Hepatocyte (in vitro differentiated cells): Measurements from ENCODE around the gene SLC5A5. TPM values are rescaled to one million over a fixed set of nuclear protein-coding genes. Genes with fewer than 3 reads are reported as not detected.

ENCODE experiments used
- DNase-seq: peaks from one replicate; pipeline ENCODE4 v3.0.0-alpha.2; 2016; ENCODE audit warnings: low spot score
- H2AFZ ChIP-seq: fragments of 200-600 bp; sonication (generic); 2 replicates; pipeline ENCODE4 v1.6.0; 2016; ENCODE audit warnings: antibody characterized with exemption, mild to moderate bottlenecking
- H3K27ac ChIP-seq: fragments of 200-600 bp; sonication (generic); 2 replicates; pipeline ENCODE4 v1.5.1; 2016; ENCODE audit warnings: mild to moderate bottlenecking
- H3K27me3 ChIP-seq: fragments of 200-600 bp; sonication (generic); 2 replicates; pipeline ENCODE4 v1.6.1; 2016
- H3K36me3 ChIP-seq: fragments of 200-600 bp; sonication (generic); replicated peaks from 2 replicates; pipeline ENCODE4 v1.5.1; 2016; ENCODE audit warnings: low read depth; ENCODE audit not compliant: insufficient read depth
- H3K4me1 ChIP-seq: fragments of 200-600 bp; sonication (generic); 2 replicates; pipeline ENCODE4 v1.5.1; 2016; ENCODE audit warnings: mild to moderate bottlenecking, moderate library complexity; ENCODE audit not compliant: insufficient read depth
- H3K4me2 ChIP-seq: fragments of 200-600 bp; sonication (generic); 2 replicates; pipeline ENCODE4 v1.6.0; 2016
- H3K4me3 ChIP-seq: fragments of 200-600 bp; sonication (generic); 2 replicates; pipeline ENCODE4 v1.5.1; 2016; ENCODE audit warnings: mild to moderate bottlenecking
- H3K79me2 ChIP-seq: fragments of 200-600 bp; sonication (generic); 2 replicates; pipeline ENCODE4 v1.6.0; 2017; ENCODE audit warnings: mild to moderate bottlenecking
- H3K9me2 ChIP-seq: fragments of 200-600 bp; sonication (generic); replicated peaks from 2 replicates; pipeline ENCODE4 v1.6.0; 2017; ENCODE audit warnings: mild to moderate bottlenecking; ENCODE audit not compliant: insufficient read depth
- H3K9me3 ChIP-seq: fragments of 200-600 bp; sonication (generic); 2 replicates; pipeline ENCODE4 v1.5.1; 2016; ENCODE audit warnings: low read depth, mild to moderate bottlenecking
- H4K20me1 ChIP-seq: fragments of 200-600 bp; sonication (generic); 2 replicates; pipeline ENCODE4 v1.6.0; 2016; ENCODE audit warnings: mild to moderate bottlenecking; ENCODE audit not compliant: insufficient read depth, poor library complexity, severe bottlenecking
- CTCF ChIP-seq: fragments of 200-600 bp; sonication (generic); IDR thresholded peaks from 2 replicates; pipeline ENCODE4 v1.5.1; 2016; ENCODE audit warnings: antibody characterized with exemption, mild to moderate bottlenecking; ENCODE audit not compliant: poor library complexity
- EZH2 ChIP-seq: fragments of 200-600 bp; sonication (generic); IDR thresholded peaks from 2 replicates; pipeline ENCODE4 v1.6.1; 2016; ENCODE audit warnings: antibody characterized with exemption, mild to moderate bottlenecking, borderline replicate concordance
- EZH2phosphoT487 ChIP-seq: fragments of 200-600 bp; sonication (generic); IDR thresholded peaks from one replicate; pipeline ENCODE4 v1.6.1; 2018; ENCODE audit warnings: antibody characterized with exemption, mild to moderate bottlenecking, low read depth, moderate library complexity; ENCODE audit not compliant: unreplicated experiment, severe bottlenecking
- WGBS: methylation state at CpG from one replicate; pipeline ENCODE4 v1.1.6; 2016; ENCODE audit warnings: low lambda C conversion rate; ENCODE audit errors: missing lambda C conversion rate; 5-methylcytosine and 5-hydroxymethylcytosine counted together
- polyA plus RNA-seq: library from polyadenylated mRNA; unstranded; fragments of >200 nt; fragmentation: Nextera tagmentation; extraction: Ambion mirVana; gene quantifications from 2 replicates; pipeline ENCODE4 v1.2.1, GENCODE V29; 2016
- total RNA-seq: library from RNA; depleted of rRNA; stranded (reverse); fragments of >200 nt; gene quantifications from 2 replicates; pipeline ENCODE4 v1.2.3, GENCODE V29; 2014

Gene SLC5A5
- total and polyA plus RNA-seq, 2 experiments from 2014 or later: 0.03 TPM; not detected in 1

- TF ChIP-seq EZH2: no peak
- no peak for TF ChIP-seq CTCF
- TF ChIP-seq EZH2phosphoT487: no peak
- Histone ChIP-seq H3K27me3 (peaks cover 18% of the 10 kb centered on the region), H3K4me2 (no peak overlapping the region), H3K4me3 (no peak overlapping the region), H4K20me1 (no peaks in the 10 kb centered on the region), H3K9me2 (no peaks in the 10 kb centered on the region), H3K4me1 (no peaks in the 10 kb centered on the region), H3K36me3 (no peaks in the 10 kb centered on the region), H2AFZ (no peak overlapping the region), H3K27ac (no peak overlapping the region), H3K9me3 (no peaks in the 10 kb centered on the region), H3K79me2 (no peaks in the 10 kb centered on the region)
- DNase-seq: no peak
- WGBS: 90% methylated on average over 16 of the region's 16 CpGs
Measured at GRCh38 chr19:17877696-17878095, 6.0 kb downstream of the SLC5A5 start.

GRCh38 chr19:17879466-17879865, 7.7 kb downstream of the SLC5A5 start:
- Histone ChIP-seq H3K4me1 (no peaks in the 10 kb centered on the region), H3K27me3 (peaks cover 4% of the 10 kb centered on the region), H3K9me2 (no peaks in the 10 kb centered on the region), H4K20me1 (no peaks in the 10 kb centered on the region), H3K9me3 (no peaks in the 10 kb centered on the region), H3K79me2 (no peaks in the 10 kb centered on the region), H3K36me3 (no peaks in the 10 kb centered on the region), H3K27ac (no peak overlapping the region), H2AFZ (no peak overlapping the region), H3K4me3 (no peak overlapping the region), H3K4me2 (no peak overlapping the region)
- WGBS: 85% methylated on average over 7 of the region's 7 CpGs
- DNase-seq: no peak
- TF ChIP-seq EZH2phosphoT487 (no peak), EZH2 (no peak), CTCF (no peak)

GRCh38 chr19:17881701-17882100, 10.0 kb downstream of the SLC5A5 start:
- H3K9me2 ChIP-seq: no peaks in the 10 kb centered on the region
- H3K36me3 ChIP-seq: no peaks in the 10 kb centered on the region
- H3K9me3 ChIP-seq: no peaks in the 10 kb centered on the region
- H4K20me1 ChIP-seq: no peaks in the 10 kb centered on the region
- no peaks in the 10 kb centered on the region for H3K4me1 ChIP-seq
- H3K27ac ChIP-seq: no peak overlapping the region
- no peaks in the 10 kb centered on the region for H3K27me3 ChIP-seq
- TF ChIP-seq EZH2phosphoT487 (no peak), CTCF (no peak), EZH2 (no peak)
- H2AFZ ChIP-seq: no peak overlapping the region
- WGBS: 80% methylated on average over 7 of the region's 7 CpGs
- no peak overlapping the region for H3K4me3 ChIP-seq
- DNase-seq: no peak
- no peak overlapping the region for H3K4me2 ChIP-seq
- H3K79me2 ChIP-seq: no peaks in the 10 kb centered on the region
